Epithelial cell of proximal tubule (primary cell): ENCODE results near the gene CFAP57. TPM values are rescaled to one million over a fixed set of nuclear protein-coding genes. Genes with fewer than 3 reads are reported as not detected.

Experiments
- DNase-seq: peaks from one replicate; pipeline ENCODE4 v3.0.0-alpha.2; 2011; ENCODE audit warnings: low read depth
- H3K4me3 ChIP-seq: 2 replicates; pipeline ENCODE4 v1.5.1; 2011; ENCODE audit warnings: low read depth, mild to moderate bottlenecking, low read length
- CTCF ChIP-seq: conservative IDR thresholded peaks from 2 replicates; pipeline ENCODE4 v1.5.1; 2012; ENCODE audit warnings: low read depth, mild to moderate bottlenecking, low read length
- total RNA-seq: library from RNA; depleted of rRNA; stranded (reverse); fragments of >200 nt; gene quantifications from 2 replicates; pipeline ENCODE4 v1.2.3, GENCODE V29; 2015

CFAP57 gene
- total RNA-seq, 1 donor from 2014 or later, result 0.46 TPM

GRCh38 chr1:43286533-43286932 is 114.4 kb downstream of the CFAP57 start:
- DNase-seq, result no peak
- no peak for TF ChIP-seq CTCF
- no peak overlapping the region for H3K4me3 ChIP-seq

GRCh38 chr1:43288058-43288784 is 116.1 kb downstream of the CFAP57 start:
- no peak for DNase-seq
- TF ChIP-seq CTCF, result no peak
- no peak overlapping the region for H3K4me3 ChIP-seq

- no peak for TF ChIP-seq CTCF
- no peak for DNase-seq
- H3K4me3 ChIP-seq, result no peak overlapping the region
These were observed 116.9 kb downstream of the CFAP57 start for GRCh38 chr1:43288785-43289706.

- DNase-seq, result no peak
- no peak for TF ChIP-seq CTCF
- H3K4me3 ChIP-seq, result no peak overlapping the region
These were observed 120.1 kb downstream of the CFAP57 start for GRCh38 chr1:43292216-43292615.

GRCh38 chr1:43292679-43293078 is 120.5 kb downstream of the CFAP57 start:
- H3K4me3 ChIP-seq, result no peak overlapping the region
- no peak for DNase-seq
- no peak for TF ChIP-seq CTCF

- no peak overlapping the region for H3K4me3 ChIP-seq
- TF ChIP-seq CTCF, result no peak
- no peak for DNase-seq
These were observed 121.0 kb downstream of the CFAP57 start for GRCh38 chr1:43293176-43293575.
